Endothelial cell of umbilical vein (primary cell): ENCODE measurements around the gene PAX8. TPM values are rescaled to one million over a fixed set of nuclear protein-coding genes. Genes with fewer than 3 reads are reported as not detected.

Source experiments
- BruUV-seq: library from RNA; stranded (reverse); fragments of 400-500 nt; replicated peaks from 2 replicates; lab custom pipeline; 2021; lab: Mats Ljungman, UMichigan
- CTCF ChIA-PET: fragments of 300-600, 350-600 bp; sonication (Branson Sonifier 250); formaldehyde crosslinking; loops from one replicate; lab custom pipeline; 2021; ENCODE audit warnings: antibody characterized with exemption, inconsistent platforms; lab: Charles Lee
- POLR2A ChIA-PET: fragments of 300-600, 350-600 bp; sonication (Branson Sonifier 250); formaldehyde crosslinking; loops from one replicate; lab custom pipeline; 2021; ENCODE audit warnings: antibody characterized with exemption, inconsistent platforms; lab: Charles Lee
- DNase-seq: peaks from one replicate; pipeline ENCODE4 v3.0.0-alpha.2; 2011; ENCODE audit warnings: low read depth, low spot score
- FAIRE-seq: peaks from 2 replicates; lab custom pipeline; 2011; peaks lifted over from hg19 to GRCh38; lab: Jason Lieb, UNC
- H2AFZ ChIP-seq: 2 replicates; pipeline ENCODE4 v1.6.0; 2012; ENCODE audit warnings: low read depth, low read length, control low read depth, inconsistent platforms
- H3K27ac ChIP-seq: 2 replicates; pipeline ENCODE4 v1.5.1; 2011; ENCODE audit warnings: low read depth, mild to moderate bottlenecking, control low read depth, low read length, moderate library complexity; ENCODE audit not compliant: insufficient read depth
- H3K27me3 ChIP-seq, 2 experiments: 2 replicates each; pipeline versions ENCODE4 v1.6.0 to v1.6.1; 2011; ENCODE audit warnings: low read length in 2 of 2, mixed read lengths in 1 of 2; ENCODE audit not compliant: control insufficient read depth in 2 of 2, insufficient read depth in 2 of 2
- H3K36me3 ChIP-seq, 2 experiments: 2 replicates in 1 of 2; 3 replicates in 1 of 2; pipeline ENCODE4 v1.5.1; 2011; ENCODE audit warnings: low read length in 2 of 2, mild to moderate bottlenecking in 1 of 2, moderate library complexity in 1 of 2; ENCODE audit not compliant: control insufficient read depth in 2 of 2, insufficient read depth in 2 of 2; ENCODE audit errors: extremely low read depth in 1 of 2
- H3K4me1 ChIP-seq: 3 replicates; pipeline ENCODE4 v1.5.1; 2011; ENCODE audit warnings: mild to moderate bottlenecking, low read length; ENCODE audit not compliant: control insufficient read depth, insufficient read depth; ENCODE audit errors: extremely low read depth
- H3K4me2 ChIP-seq: 2 replicates; pipeline ENCODE4 v1.6.1; 2011; ENCODE audit warnings: low read length, control low read depth, mixed read lengths; ENCODE audit not compliant: insufficient read depth
- H3K4me3 ChIP-seq, 3 experiments: fragments of 200-600 bp in 1 of 3; sonication (generic), shearing (Covaris generic) in 1 of 3; replicated peaks in 1 of 3; 2 replicates each; pipeline ENCODE4 v1.5.1; 2011 to 2016; ENCODE audit warnings: control low read depth in 3 of 3, low read length in 3 of 3, mild to moderate bottlenecking in 2 of 3, inconsistent platforms in 1 of 3, low read depth in 1 of 3, moderate library complexity in 1 of 3; ENCODE audit not compliant: insufficient read depth in 1 of 3
- H3K79me2 ChIP-seq: 2 replicates; pipeline ENCODE4 v1.6.0; 2012; ENCODE audit warnings: low read length, inconsistent platforms; ENCODE audit not compliant: control insufficient read depth, insufficient read depth
- H3K9ac ChIP-seq: replicated peaks from 2 replicates; pipeline ENCODE3; 2011; ENCODE audit warnings: low read length, control low read depth; ENCODE audit not compliant: insufficient read depth; ENCODE audit errors: extremely low read depth
- H3K9me1 ChIP-seq: replicated peaks from 3 replicates; pipeline ENCODE4 v1.6.0; 2011; ENCODE audit warnings: mild to moderate bottlenecking, low read length; ENCODE audit not compliant: control insufficient read depth, insufficient read depth; ENCODE audit errors: extremely low read depth
- H3K9me3 ChIP-seq: replicated peaks from 2 replicates; pipeline ENCODE4 v1.5.1; 2012; ENCODE audit warnings: low read length, inconsistent platforms; ENCODE audit not compliant: control insufficient read depth, insufficient read depth
- H4K20me1 ChIP-seq: replicated peaks from 2 replicates; pipeline ENCODE3; 2011; ENCODE audit warnings: mild to moderate bottlenecking, low read length; ENCODE audit not compliant: control insufficient read depth, insufficient read depth; ENCODE audit errors: extremely low read depth
- EZH2 ChIP-seq: IDR thresholded peaks from 2 replicates; pipeline ENCODE4 v1.6.1; 2012; ENCODE audit warnings: borderline replicate concordance, low read depth, mild to moderate bottlenecking, moderate library complexity, low read length, inconsistent platforms; ENCODE audit not compliant: severe bottlenecking
- FOS ChIP-seq: IDR thresholded peaks from 2 replicates; pipeline ENCODE4 v1.6.1; 2011; ENCODE audit warnings: mild to moderate bottlenecking, low read length, moderate library complexity, borderline replicate concordance; ENCODE audit not compliant: insufficient read depth
- GATA2 ChIP-seq: IDR thresholded peaks from 2 replicates; pipeline ENCODE4 v1.7.0; 2011; ENCODE audit warnings: low read depth, mild to moderate bottlenecking, moderate library complexity, mixed read lengths, low read length; ENCODE audit not compliant: insufficient read length, insufficient read depth
- JUN ChIP-seq: IDR thresholded peaks from 2 replicates; pipeline ENCODE4 v1.6.1; 2011; ENCODE audit warnings: borderline replicate concordance, low read depth; ENCODE audit not compliant: insufficient read length, insufficient read depth
- MAX ChIP-seq: IDR thresholded peaks from 2 replicates; pipeline ENCODE4 v1.6.1; 2011; ENCODE audit not compliant: insufficient read depth, insufficient read length
- POLR2A ChIP-seq: IDR thresholded peaks from 2 replicates; pipeline ENCODE4 v1.6.1; 2012; ENCODE audit warnings: low read depth, mild to moderate bottlenecking, control low read depth, low read length
- POLR2AphosphoS5 ChIP-seq: IDR thresholded peaks from 2 replicates; pipeline ENCODE4 v1.6.1; 2012; ENCODE audit warnings: low read depth, mild to moderate bottlenecking, control low read depth, low read length, moderate library complexity; ENCODE audit not compliant: insufficient read depth
- dilution Hi-C: fragments of 300-500 bp; cut with MboI; formaldehyde crosslinking; loops from one replicate; pipeline ENCODE4 v1.15.0; 2019; ENCODE audit warnings: low sequenced_read_pairs; ENCODE audit not compliant: extremely low pct_ligation_motif_present
- intact Hi-C: fragments of 100-400 bp; cut with micrococcal nuclease; formaldehyde crosslinking; loops from one replicate; pipeline ENCODE4 v1.10.0; 2022
- polyA plus RNA-seq, 4 experiments: library from polyadenylated mRNA; depleted of rRNA in 3 of 4; stranded (reverse) in 3 of 4; unstranded in 1 of 4; fragments of >200 nt; gene quantifications; 2 replicates each; pipeline versions ENCODE4 v1.2.1 to v1.2.3, GENCODE V29; 2011 to 2012; ENCODE audit warnings: missing spikeins in 1 of 4
- total RNA-seq: library from RNA; stranded (reverse); gene quantifications from 2 replicates; pipeline ENCODE4 v1.2.3, GENCODE V29; 2021

The PAX8 gene
- total and polyA plus RNA-seq, 2 donors (not counting 3 experiments of a cell fraction or from before 2014, with no cell fraction given) = 0.22 to 0.62 TPM

GRCh38 chr2:113277474-113278072 lies 1.1 kb downstream of the PAX8 start:
- no peaks in the 10 kb centered on the region for H4K20me1 ChIP-seq
- dilution Hi-C loops = no loop called here

GRCh38 chr2:113276761-113277425 lies 1.8 kb downstream of the PAX8 start:
- Histone ChIP-seq H3K27ac (no peak overlapping the region), H4K20me1 (no peaks in the 10 kb centered on the region), H3K4me1 (no peaks in the 10 kb centered on the region), H3K4me3 (no peak overlapping the region), H2AFZ (no peak overlapping the region), H3K79me2 (no peaks in the 10 kb centered on the region), H3K36me3 (no peaks in the 10 kb centered on the region), H3K9me1 (no peaks in the 10 kb centered on the region), H3K9me3 (no peaks in the 10 kb centered on the region), H3K9ac (no peak overlapping the region), H3K4me2 (no peak overlapping the region), H3K27me3 (peaks cover 63 to 84% of the 10 kb centered on the region in 2 experiments)
- no peak for DNase-seq
- BruUV-seq = no TSS peak
- TF ChIP-seq FOS = no peak
- no peak for TF ChIP-seq POLR2A
- TF ChIP-seq JUN = no peak
- no peak for TF ChIP-seq MAX
- TF ChIP-seq POLR2AphosphoS5 = no peak
- TF ChIP-seq GATA2 = no peak
- intact Hi-C loops (no loop called here), dilution Hi-C loops (no loop called here)
- FAIRE-seq = no peak
- POLR2A ChIA-PET = interaction anchor here (0.6 kb wide), 1 partner anchor 81 kb away, joined by 3 read pairs; no protein-coding TSS in a partner anchor
- CTCF ChIA-PET = interaction anchor here (1.0 to 1.1 kb wide), 2 partner anchors 73 to 139 kb away, joined by 3 to 5 read pairs; no protein-coding TSS in a partner anchor

More at GRCh38 chr2:113277474-113278072, 1.1 kb downstream of the PAX8 start:
- peaks cover 59 to 77% of the 10 kb centered on the region in 2 experiments for H3K27me3 ChIP-seq
- H3K4me2 ChIP-seq = no peak overlapping the region
- H3K4me1 ChIP-seq = no peaks in the 10 kb centered on the region
- FAIRE-seq (no peak), DNase-seq (no peak)
- ChIA-PET POLR2A (no interaction called here), CTCF (interaction anchor here (1.1 to 1.6 kb wide), 3 partner anchors 79 to 139 kb away, joined by 3 to 6 read pairs (median 3); no protein-coding TSS in a partner anchor)
- no TSS peak for BruUV-seq
- no peak overlapping the region for H2AFZ ChIP-seq
- intact Hi-C loops = no loop called here
- no peaks in the 10 kb centered on the region for H3K79me2 ChIP-seq
- H3K27ac ChIP-seq = no peak overlapping the region
- H3K9me1 ChIP-seq = no peaks in the 10 kb centered on the region
- H3K36me3 ChIP-seq = no peaks in the 10 kb centered on the region
- H3K4me3 ChIP-seq = no peak overlapping the region
- TF ChIP-seq FOS (no peak), EZH2 (peak; percentile 83)
- H3K9ac ChIP-seq = no peak overlapping the region
- H3K9me3 ChIP-seq = no peaks in the 10 kb centered on the region
